SK-N-SH (cell line): Measurements from ENCODE around the gene FBXL12.
A peak's percentile ranks its signal among the peaks of the same experiment; 100 is the strongest.

Source experiments
- CTCF ChIP-seq: fragments of 200-600 bp; sonication (generic); IDR thresholded peaks from 2 replicates; pipeline ENCODE4 v1.6.1; 2017; ENCODE audit warnings: antibody characterized with exemption, mild to moderate bottlenecking, moderate library complexity
- EZH2phosphoT487 ChIP-seq: fragments of 200-600 bp; sonication (generic); IDR thresholded peaks from 2 replicates; pipeline ENCODE4 v1.6.1; 2017; ENCODE audit warnings: low read depth, mixed run types, mild to moderate bottlenecking, antibody characterized with exemption, moderate library complexity, borderline replicate concordance
- FOSL2 ChIP-seq: IDR thresholded peaks from 2 replicates; pipeline ENCODE4 v1.4.0; 2012; ENCODE audit warnings: low read depth, mild to moderate bottlenecking, moderate library complexity, borderline replicate concordance
- GATA2 ChIP-seq: sonication (generic); formaldehyde crosslinking; IDR thresholded peaks from 2 replicates; pipeline ENCODE4 v1.5.0; 2020; ENCODE audit warnings: mild to moderate bottlenecking, missing genetic modification reagents
- NFIC ChIP-seq: IDR thresholded peaks from 2 replicates; pipeline ENCODE4 v1.4.0; 2012; ENCODE audit warnings: borderline replicate concordance
- POLR2AphosphoS5 ChIP-seq: IDR thresholded peaks from 2 replicates; pipeline ENCODE4 v1.6.1; 2012; ENCODE audit warnings: low read depth, low read length

- no peak for TF ChIP-seq GATA2 (CRISPR knock-in tag)
- TF ChIP-seq POLR2AphosphoS5 = no peak
- TF ChIP-seq CTCF = peak; percentile 67
- peak; percentile 75; the same call in 1 of the 2 replicates for TF ChIP-seq FOSL2
- TF ChIP-seq EZH2phosphoT487 = no peak
- no peak for TF ChIP-seq NFIC
Measured at GRCh38 chr19:9847087-9847671, 28.3 kb upstream of the FBXL12 start.
